Stimulated activated CD4-positive, alpha-beta T cell treated with anti-CD3 and anti-CD28 coated beads, Interleukin-12 subunit alpha, Interleukin-12 subunit beta, amount 100 ng/mL, for 48 hours (primary cell): ENCODE data around the gene BRINP3.

Experiments
- DNase-seq, 3 donors: peaks; one replicate each; pipeline ENCODE4 v3.0.0-alpha.2; 2020; ENCODE audit warnings: low read depth in 2 of 3, low spot score in 1 of 3

Gene BRINP3

GRCh38 chr1:190453550-190453949 is 24.1 kb downstream of the BRINP3 start:
- no peak for DNase-seq

GRCh38 chr1:190452272-190452848 is 25.3 kb downstream of the BRINP3 start:
- no peak for DNase-seq

- DNase-seq = no peak
Measured at GRCh38 chr1:190444464-190444863, 33.2 kb downstream of the BRINP3 start.

GRCh38 chr1:190439447-190439846 is 38.2 kb downstream of the BRINP3 start:
- DNase-seq = no peak

DNA sequence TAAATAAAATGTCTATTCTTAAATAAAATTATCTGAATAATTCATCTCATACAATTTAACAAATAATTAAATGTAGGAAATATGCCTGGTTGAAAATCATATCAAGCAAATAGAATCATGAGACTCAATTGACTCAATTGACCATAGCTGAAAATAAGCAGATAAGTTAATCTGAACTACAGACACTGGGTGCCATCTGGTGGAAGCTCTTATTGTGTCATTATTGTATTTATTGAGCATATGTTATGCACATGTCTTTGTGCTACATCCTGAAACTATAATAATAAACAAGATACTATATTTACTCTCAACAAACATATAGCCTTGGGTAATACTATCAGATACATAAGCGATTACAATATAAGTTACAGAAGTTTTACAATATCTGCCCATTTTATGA is 41.0 kb downstream of the BRINP3 start:
- DNase-seq = no peak

- no peak for DNase-seq
Measured at GRCh38 chr1:190429932-190430331, 47.7 kb downstream of the BRINP3 start.

DNA sequence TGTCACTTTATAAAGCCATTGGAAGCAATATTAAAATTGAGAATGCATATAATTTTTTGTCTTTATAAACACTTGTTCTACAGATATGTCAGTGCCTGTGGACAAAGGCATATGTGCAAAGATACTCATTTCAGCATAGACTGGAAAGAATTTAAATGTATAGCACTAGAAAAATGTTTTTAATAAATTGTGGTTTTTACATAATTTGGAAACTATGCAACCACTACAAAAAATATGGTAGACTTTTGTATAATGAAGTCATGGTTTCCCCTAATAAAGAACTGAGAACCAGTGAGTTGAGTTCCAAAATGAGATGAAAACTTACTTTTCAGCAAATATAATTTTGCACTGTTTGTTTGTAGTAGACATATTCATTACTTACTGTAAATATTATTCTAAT is 48.5 kb downstream of the BRINP3 start:
- no peak for DNase-seq

DNA sequence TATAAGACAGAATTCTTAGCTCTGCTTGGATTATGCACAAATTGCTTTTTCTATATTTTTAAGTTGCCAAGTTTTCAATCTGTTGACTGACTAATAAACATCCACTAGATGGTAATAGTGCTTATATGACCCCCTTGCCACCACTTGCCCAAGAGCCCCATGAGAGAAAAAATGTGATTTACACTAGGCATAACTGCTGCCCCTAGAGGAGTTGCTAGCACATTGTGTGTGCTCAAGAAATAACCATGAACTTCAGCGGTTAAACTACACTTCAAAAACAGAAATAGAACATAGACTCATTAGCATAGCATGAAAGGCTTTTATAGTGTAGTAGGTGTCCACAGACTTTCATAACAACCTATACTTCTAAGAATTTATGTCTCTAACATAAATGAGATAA is 61.4 kb downstream of the BRINP3 start:
- no peak for DNase-seq

DNA sequence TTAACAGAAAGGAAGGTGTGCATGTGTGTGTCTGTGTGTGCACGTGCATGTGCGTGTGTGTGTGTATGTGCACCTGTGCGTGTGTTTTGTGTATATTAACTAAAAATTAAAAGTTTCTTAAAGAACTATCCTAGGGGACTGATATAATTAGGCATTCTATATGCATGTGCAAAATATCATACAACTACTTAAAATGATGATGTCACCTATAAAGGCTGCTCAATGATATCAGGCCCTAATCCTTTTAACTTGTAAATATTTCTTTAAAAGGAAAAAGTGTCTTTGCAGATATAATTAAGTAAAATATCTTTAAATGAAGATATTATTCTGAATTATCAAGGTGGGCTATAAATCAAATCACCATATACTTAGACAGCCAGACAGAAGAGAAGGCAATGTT is 64.5 kb downstream of the BRINP3 start:
- DNase-seq = no peak

GRCh38 chr1:190403402-190403801 is 74.3 kb downstream of the BRINP3 start:
- no peak for DNase-seq

- no peak for DNase-seq
Measured at GRCh38 chr1:190399233-190399632, 78.4 kb downstream of the BRINP3 start.

DNA sequence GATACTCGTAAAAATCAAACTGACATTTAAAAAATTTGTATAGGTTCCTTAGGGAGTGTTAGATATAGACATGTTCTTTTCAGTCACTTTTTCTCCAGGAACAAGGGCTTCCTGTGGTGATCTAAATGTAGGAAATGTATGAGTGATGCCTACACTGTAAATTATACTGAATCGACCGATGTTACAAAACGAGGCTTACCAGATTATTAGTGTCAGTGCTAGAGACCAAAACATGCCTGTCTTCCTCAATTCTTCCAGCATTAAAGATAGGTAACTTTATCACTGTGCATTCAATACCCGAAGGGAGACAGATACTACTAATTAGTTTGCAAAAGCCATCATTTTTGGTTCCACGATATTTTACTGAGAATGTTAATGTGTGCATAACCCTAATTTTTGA is 86.1 kb downstream of the BRINP3 start:
- no peak for DNase-seq

GRCh38 chr1:190377991-190378390 is 99.7 kb downstream of the BRINP3 start:
- no peak for DNase-seq

DNA sequence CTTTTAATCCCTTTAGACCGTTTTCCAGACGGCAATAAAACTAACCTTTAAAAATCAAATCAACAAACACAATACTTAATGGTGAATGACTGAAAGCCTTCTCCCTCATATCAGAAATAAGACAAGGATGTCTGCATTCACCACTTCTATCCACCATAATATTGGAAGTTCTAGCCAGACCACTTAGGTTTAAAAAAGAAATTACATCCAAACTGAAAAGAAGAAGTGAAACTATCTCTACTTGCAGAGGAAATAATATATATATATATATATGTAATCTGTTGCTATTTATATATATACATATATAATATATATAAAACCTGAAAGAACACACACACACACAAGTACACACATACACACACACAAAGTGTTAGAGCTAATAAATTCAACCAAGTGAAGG is 100.4 kb downstream of the BRINP3 start:
- DNase-seq = no peak

DNA sequence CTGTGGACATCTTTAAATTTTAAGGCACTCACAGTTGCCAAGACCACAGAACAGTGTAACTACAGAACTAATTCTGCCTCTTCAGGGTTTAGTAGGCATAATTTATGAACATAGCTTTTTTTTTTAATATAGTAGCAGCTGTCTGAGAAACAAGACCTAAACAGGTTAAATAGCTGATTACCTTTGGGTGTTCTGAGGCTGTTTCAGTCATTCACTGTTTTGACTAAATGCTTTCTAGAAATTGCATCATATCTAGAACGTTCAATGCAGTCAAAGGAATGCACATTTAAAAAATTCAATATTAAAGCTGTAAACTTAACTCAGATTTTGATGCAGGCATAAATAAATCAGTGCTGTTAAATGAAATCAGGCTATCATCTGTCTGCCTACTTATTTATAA is 101.6 kb downstream of the BRINP3 start:
- DNase-seq = no peak

- no peak for DNase-seq
Measured at GRCh38 chr1:190373705-190374336, 103.8 kb downstream of the BRINP3 start.

GRCh38 chr1:190367200-190367599 is 110.5 kb downstream of the BRINP3 start:
- DNase-seq = no peak

GRCh38 chr1:190365283-190365682 is 112.4 kb downstream of the BRINP3 start:
- no peak for DNase-seq

DNA sequence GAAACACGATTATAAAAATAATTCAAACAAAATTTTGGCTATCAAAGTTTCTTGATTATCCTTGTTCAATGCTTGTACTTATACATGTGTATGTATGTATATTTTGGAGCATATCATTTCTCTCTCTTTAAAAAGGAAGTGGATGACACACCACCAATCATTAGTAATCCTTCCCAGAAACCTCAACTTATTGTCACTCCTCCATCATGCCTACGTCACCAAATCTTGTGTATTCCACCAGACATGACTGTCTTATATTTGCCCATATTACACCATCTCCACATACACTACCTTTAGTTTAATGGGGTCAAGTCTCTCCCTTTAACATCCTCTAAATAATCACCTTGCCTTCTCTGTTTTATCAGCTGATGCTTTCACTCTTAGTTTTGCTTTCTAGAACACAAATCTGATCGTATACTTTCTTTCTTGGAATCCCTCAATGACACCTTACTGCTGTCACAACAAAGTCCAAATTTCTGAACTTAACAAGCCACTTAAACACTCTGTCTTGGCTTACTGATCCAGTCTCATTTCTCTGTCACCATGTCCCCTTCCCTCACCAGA is 124.0 kb downstream of the BRINP3 start:
- DNase-seq = no peak

DNA sequence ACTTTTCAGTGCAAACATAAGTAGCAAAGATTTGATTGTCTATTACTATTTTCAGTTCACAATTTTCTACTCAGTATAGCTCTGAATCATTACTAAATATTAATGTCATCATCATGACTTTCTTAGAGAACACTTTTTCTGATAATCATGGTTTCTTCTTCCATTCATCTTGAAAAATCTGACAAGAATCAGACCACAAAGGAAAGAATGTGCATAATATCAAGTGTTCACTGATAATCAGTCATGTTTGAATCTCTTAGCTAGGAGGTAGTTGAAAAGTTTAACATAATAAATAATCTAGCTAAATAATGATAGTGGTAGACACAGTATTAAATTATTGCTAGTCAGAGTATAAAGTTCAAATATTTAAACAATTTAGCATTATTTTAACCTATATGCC is 133.2 kb downstream of the BRINP3 start:
- no peak for DNase-seq

- DNase-seq = no peak
Measured at GRCh38 chr1:190338829-190339228, 138.8 kb downstream of the BRINP3 start.

- no peak for DNase-seq
Measured at GRCh38 chr1:190328871-190329270, 148.8 kb downstream of the BRINP3 start.

DNA sequence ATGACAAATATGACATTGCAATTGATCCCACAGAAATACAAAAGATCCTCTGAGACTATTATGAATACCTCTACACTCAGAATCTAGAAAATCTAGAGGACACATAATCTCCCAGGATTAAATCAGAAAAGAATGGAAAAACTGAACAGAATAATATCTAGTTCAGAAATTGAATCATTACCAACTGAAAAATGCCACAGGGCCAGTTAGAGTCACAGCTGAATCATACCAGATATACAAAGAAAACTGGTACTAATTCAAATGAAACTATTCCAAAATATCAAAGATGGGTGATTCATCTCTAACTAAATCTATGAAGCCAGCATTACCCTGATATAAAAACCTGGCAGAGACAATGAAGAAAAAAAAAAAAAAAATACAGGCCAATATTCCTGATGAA is 149.3 kb downstream of the BRINP3 start:
- no peak for DNase-seq
